ENCODE measurements around the gene CBX4. TPM values are rescaled to one million over a fixed set of nuclear protein-coding genes. Genes with fewer than 3 reads are reported as not detected.

CBX4 gene
- total and polyA plus RNA-seq, 2 experiments from 2014 or later: 1.4 to 4.6 TPM

GRCh38 chr17:79864617-79865250, 25.5 kb upstream of the CBX4 start (continued):
- TF ChIP-seq REST (IDR thresholded peaks at IDR 0.05; ENCODE audit: unreplicated experiment): no peak
- TF ChIP-seq CREB1 (CRISPR knock-in tag; IDR thresholded peaks at IDR 0.05; ENCODE audit: low read depth): no peak
- no peak for TF ChIP-seq ZNF331 (CRISPR knock-in tag; IDR thresholded peaks at IDR 0.05; ENCODE audit: low read depth)
- TF ChIP-seq STAT1 (IDR thresholded peaks at IDR 0.05; ENCODE audit: unreplicated experiment): no peak
- TF ChIP-seq EZH2 (IDR thresholded peaks at IDR 0.05; ENCODE audit: low read depth, unreplicated experiment): no peak
- TF ChIP-seq JUNB (IDR thresholded peaks at IDR 0.05; ENCODE audit: unreplicated experiment): no peak
- TF ChIP-seq EZH2phosphoT487 (IDR thresholded peaks at IDR 0.05; ENCODE audit: unreplicated experiment): no peak
- no peak for TF ChIP-seq ZNF114 (CRISPR knock-in tag; IDR thresholded peaks at IDR 0.05)
- TF ChIP-seq CTCF (conservative IDR thresholded peaks at IDR 0.05; ENCODE audit: low read depth in 2 of 2): no peak

- H4K20me1 ChIP-seq (replicated peaks; ENCODE audit: insufficient read depth): no peaks in the 10 kb centered on the region; the same call in 1 of the 2 replicates
- H3K27me3 ChIP-seq (ENCODE audit: insufficient read depth): no peaks in the 10 kb centered on the region
- no peak overlapping the region for H2AFZ ChIP-seq
- H3K4me1 ChIP-seq (ENCODE audit: insufficient read depth): peaks cover 5% of the 10 kb centered on the region; the same call in 1 of the 2 replicates
- no peaks in the 10 kb centered on the region for H3F3A ChIP-seq (replicated peaks; ENCODE audit: low read depth)
- ATAC-seq (no peak), DNase-seq (ENCODE audit: low spot score) (no peak)
- Mint-ChIP-seq H3K36me3 (ENCODE audit: low read depth) (no peaks in the 10 kb centered on the region), H3K4me3 (no peak overlapping the region), H3K4me1 (peaks cover 32% of the 10 kb centered on the region), H3K27me3 (ENCODE audit: insufficient read depth, low read depth, poor library complexity) (peaks cover 10% of the 10 kb centered on the region), H3K27ac (no peak overlapping the region), H3K9me3 (no peaks in the 10 kb centered on the region; the same call in 2 of the 3 replicates)
- H3K4me3 ChIP-seq: no peak overlapping the region
- H3K4me2 ChIP-seq: no peak overlapping the region
- H3K79me2 ChIP-seq (replicated peaks; ENCODE audit: insufficient read depth): no peaks in the 10 kb centered on the region
- no peaks in the 10 kb centered on the region for H3K9me2 ChIP-seq (ENCODE audit: insufficient read depth)
- H3K27ac ChIP-seq (ENCODE audit: low read depth): no peak overlapping the region
- H3K36me3 ChIP-seq (ENCODE audit: insufficient read depth): no peaks in the 10 kb centered on the region
- TF ChIP-seq POLR2AphosphoS5 (IDR thresholded peaks at IDR 0.05; ENCODE audit: low read depth): no peak
- no peak for TF ChIP-seq ZNF462 (CRISPR knock-in tag; IDR thresholded peaks at IDR 0.05)
- no peak for TF ChIP-seq CTCF (conservative IDR thresholded peaks at IDR 0.05; ENCODE audit: low read depth in 2 of 2)
- no peak for TF ChIP-seq STAT1 (IDR thresholded peaks at IDR 0.05; ENCODE audit: unreplicated experiment)
- no peak for TF ChIP-seq ZNF331 (CRISPR knock-in tag; IDR thresholded peaks at IDR 0.05; ENCODE audit: low read depth)
These were observed 24.9 kb upstream of the CBX4 start for GRCh38 chr17:79864147-79864546.

Measured in GM23338 (cell line).